Measurements from ENCODE around the gene LGR4.

The LGR4 gene

DNA sequence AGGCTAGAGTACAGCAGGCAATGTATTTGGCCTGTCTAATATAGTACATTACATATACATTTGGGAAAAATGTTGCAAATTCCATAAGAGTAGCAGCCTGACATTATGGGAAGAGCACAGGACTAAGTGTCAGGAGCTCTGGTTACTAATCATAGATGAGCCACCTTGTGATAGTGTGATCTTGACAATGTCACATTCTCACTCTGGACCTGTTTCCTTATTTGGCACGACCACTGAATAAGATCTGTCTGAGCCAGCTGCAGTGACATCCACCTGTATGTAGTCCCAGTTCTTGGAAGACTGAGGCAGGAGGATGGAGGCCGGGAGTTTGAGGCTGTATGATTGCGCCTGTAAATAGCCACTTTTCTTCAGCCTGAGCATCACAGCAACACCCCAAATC lies 39.6 kb upstream of the LGR4 start:
- Histone ChIP-seq H3K27me3 (ENCODE audit: insufficient read depth, insufficient read length) (no peaks in the 10 kb centered on the region), H3K36me3 (ENCODE audit: insufficient read depth, insufficient read length, low read length) (no peaks in the 10 kb centered on the region), H3K9ac (ENCODE audit: insufficient read length, low read depth) (no peak overlapping the region), H3K4me3 (ENCODE audit: insufficient read length, low read depth) (no peak overlapping the region), H3K4me1 (ENCODE audit: insufficient read depth, insufficient read length) (no peaks in the 10 kb centered on the region), H3K9me3 (ENCODE audit: insufficient read depth, low read length) (no peaks in the 10 kb centered on the region)
- DNase-seq (ENCODE audit: low read depth, low spot score), result no peak
- TF ChIP-seq SUZ12 (IDR thresholded peaks at IDR 0.05; ENCODE audit: extremely low read depth, insufficient read depth, insufficient read length) (no peak), YY1 (IDR thresholded peaks at IDR 0.05; ENCODE audit: insufficient read depth, insufficient read length) (no peak), ZNF274 (IDR thresholded peaks at IDR 0.05; ENCODE audit: low read depth, low read length) (no peak)

DNA sequence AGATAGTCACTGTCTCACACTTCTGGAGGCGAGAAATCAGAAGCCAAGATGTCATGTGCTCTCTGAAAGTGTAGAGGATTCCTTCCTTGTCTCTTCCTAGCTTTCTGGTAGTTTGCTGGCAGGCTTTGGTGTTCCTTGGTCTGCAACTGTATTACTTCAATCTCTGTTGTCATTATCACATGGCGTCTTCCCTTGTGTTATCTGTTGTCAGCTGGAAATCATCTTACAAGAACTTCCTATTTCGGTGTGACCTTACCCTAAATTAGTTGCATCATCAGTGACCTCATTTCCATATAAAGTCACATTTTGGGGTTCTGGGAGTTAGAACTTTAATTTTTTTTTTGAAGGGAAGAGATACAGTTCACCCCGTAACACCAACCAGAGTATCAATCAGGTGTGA lies 37.3 kb upstream of the LGR4 start:
- Histone ChIP-seq H3K27me3 (ENCODE audit: insufficient read depth, insufficient read length) (no peaks in the 10 kb centered on the region), H3K36me3 (ENCODE audit: insufficient read depth, insufficient read length, low read length) (no peaks in the 10 kb centered on the region), H3K9me3 (ENCODE audit: insufficient read depth, low read length) (no peaks in the 10 kb centered on the region), H3K4me1 (ENCODE audit: insufficient read depth, insufficient read length) (no peaks in the 10 kb centered on the region), H3K4me3 (ENCODE audit: insufficient read length, low read depth) (no peak overlapping the region), H3K9ac (ENCODE audit: insufficient read length, low read depth) (no peak overlapping the region)
- no peak for TF ChIP-seq YY1 (IDR thresholded peaks at IDR 0.05; ENCODE audit: insufficient read depth, insufficient read length)
- no peak for TF ChIP-seq ZNF274 (IDR thresholded peaks at IDR 0.05; ENCODE audit: low read depth, low read length)
- no peak for TF ChIP-seq SUZ12 (IDR thresholded peaks at IDR 0.05; ENCODE audit: extremely low read depth, insufficient read depth, insufficient read length)
- DNase-seq (ENCODE audit: low read depth, low spot score), result no peak

DNA sequence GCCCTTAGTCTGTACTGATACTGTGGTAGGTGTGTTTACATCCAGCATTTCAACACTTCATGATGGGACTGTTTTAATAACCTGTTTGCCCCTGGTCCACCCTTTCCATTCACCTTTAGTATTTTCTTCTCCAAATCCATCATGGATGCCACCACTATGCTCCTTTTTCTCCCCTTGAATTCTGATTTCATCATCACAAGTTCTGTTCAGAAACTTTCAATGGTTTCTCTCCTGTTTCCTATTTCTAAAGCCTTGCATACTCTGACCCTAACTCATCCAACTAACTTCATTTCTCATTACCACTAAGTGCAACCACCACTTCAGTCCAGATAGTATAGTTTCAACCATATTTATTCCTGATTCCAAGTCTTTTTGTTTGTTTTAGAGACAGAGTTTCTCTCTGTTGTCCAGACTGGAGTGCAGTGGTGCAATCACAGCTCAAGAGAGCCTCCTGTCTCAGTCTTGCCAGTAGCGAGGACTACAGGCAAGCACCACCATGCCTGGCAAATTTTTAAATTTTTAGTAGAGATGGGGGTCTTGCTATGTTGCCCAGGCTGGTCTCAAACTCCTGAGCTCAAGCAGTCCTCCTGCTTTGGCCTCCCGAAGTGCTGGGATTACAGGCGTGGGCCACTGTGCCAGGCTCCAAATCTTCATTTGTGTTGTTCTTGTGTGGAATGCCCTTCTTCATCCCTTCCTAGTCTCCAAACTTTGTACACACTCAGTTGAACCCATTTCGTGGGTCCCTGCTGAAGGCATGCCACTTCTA lies 35.1 kb upstream of the LGR4 start:
- no peak for TF ChIP-seq YY1 (IDR thresholded peaks at IDR 0.05; ENCODE audit: insufficient read depth, insufficient read length)
- TF ChIP-seq SUZ12 (IDR thresholded peaks at IDR 0.05; ENCODE audit: extremely low read depth, insufficient read depth, insufficient read length), result no peak
- TF ChIP-seq ZNF274 (IDR thresholded peaks at IDR 0.05; ENCODE audit: low read depth, low read length), result no peak
- no peak for DNase-seq (ENCODE audit: low read depth, low spot score)
- Histone ChIP-seq H3K4me3 (ENCODE audit: insufficient read length, low read depth) (peak overlapping the region; percentile 95), H3K9ac (ENCODE audit: insufficient read length, low read depth) (peak overlapping the region; percentile 92), H3K4me1 (ENCODE audit: insufficient read depth, insufficient read length) (no peaks in the 10 kb centered on the region), H3K9me3 (ENCODE audit: insufficient read depth, low read length) (no peaks in the 10 kb centered on the region), H3K27me3 (ENCODE audit: insufficient read depth, insufficient read length) (no peaks in the 10 kb centered on the region), H3K36me3 (ENCODE audit: insufficient read depth, insufficient read length, low read length) (peaks cover 6% of the 10 kb centered on the region)

DNA sequence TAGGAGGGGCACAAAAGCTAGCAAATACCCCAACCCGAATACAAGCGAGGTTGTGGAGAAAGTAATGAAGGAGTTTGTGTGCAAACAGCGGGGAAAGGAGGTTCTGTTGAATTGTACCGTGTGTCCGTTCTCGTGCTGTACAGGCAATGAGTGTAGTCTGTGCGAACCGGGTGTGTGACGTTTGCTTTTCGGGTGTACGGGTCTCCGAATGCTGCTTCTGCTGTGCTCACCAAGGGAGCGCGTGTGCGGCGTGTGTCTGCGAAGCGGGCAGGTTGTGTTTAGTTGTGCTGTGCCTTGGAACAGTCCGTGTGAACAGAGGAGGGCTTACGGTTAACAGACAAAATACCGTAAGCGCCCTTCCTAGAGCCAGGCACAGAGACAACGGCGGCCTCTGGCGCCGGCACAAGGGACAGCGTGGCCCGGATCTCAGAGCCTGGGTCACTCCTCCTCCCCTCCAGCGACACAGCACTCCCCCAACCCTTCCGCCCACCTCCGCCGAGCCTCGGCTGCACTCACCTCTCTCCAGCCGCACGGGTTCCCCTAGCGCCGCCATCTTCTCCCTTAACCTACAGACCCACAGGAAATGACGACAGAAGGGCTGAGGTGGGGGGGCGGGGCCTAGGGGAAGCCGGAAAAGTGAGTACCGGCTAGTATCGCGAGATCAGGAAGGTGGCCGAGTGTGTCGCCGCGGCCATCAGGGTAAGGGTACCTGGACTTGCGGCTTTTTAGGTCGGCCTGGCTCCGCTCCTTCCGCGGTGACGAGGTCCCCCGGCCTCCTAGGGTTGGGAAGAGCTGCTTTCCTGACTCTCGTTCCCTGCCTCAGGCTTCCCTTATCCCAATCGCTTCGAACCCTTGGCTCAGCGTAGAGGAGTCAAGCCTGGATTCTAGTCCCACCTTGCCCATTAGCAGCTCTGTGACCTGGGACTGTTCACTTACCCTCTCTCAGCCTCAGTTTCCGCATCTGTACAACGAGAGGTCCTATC lies 33.9 kb upstream of the LGR4 start, which contains the start of gene LIN7C:
Gene LIN7C (minus strand): TSS at position 570 of the 983 bp plus-strand sequence. CDS start 17 bp downstream, at position 553.
- peak; percentile 89 for DNase-seq (ENCODE audit: low read depth, low spot score)
- peaks cover 15% of the 10 kb centered on the region for H3K36me3 ChIP-seq (ENCODE audit: insufficient read depth, insufficient read length, low read length)
- no peaks in the 10 kb centered on the region for H3K9me3 ChIP-seq (ENCODE audit: insufficient read depth, low read length)
- H3K9ac ChIP-seq (ENCODE audit: insufficient read length, low read depth), result peak within 1 kb of the TSS; percentile 92
- no peaks in the 10 kb centered on the region for H3K4me1 ChIP-seq (ENCODE audit: insufficient read depth, insufficient read length)
- peak within 1 kb of the TSS; percentile 95 for H3K4me3 ChIP-seq (ENCODE audit: insufficient read length, low read depth)
- TF ChIP-seq SUZ12 (IDR thresholded peaks at IDR 0.05; ENCODE audit: extremely low read depth, insufficient read depth, insufficient read length), result no peak
- TF ChIP-seq YY1 (IDR thresholded peaks at IDR 0.05; ENCODE audit: insufficient read depth, insufficient read length), result peak; percentile 71
- no peaks in the 10 kb centered on the region for H3K27me3 ChIP-seq (ENCODE audit: insufficient read depth, insufficient read length)

DNA sequence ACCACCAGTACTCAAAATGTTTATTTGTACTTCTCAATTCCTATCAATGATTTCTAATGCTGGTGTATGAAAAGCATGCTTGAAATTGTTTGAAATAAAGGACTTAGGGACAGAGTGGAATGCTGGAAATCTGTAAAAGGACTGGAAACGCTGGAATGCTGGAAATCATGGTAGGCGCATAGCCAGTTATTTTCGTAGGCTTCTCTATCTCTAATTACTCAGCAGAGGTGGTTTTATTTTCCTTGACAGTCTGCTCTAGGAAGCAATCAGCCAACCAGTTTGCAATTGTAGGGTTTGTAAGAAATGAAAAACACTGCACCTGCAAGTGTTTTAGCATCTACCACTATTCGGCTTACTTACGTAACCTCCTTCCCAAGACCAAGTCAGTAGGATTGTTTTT lies 33.2 kb upstream of the LGR4 start:
- H3K9ac ChIP-seq (ENCODE audit: insufficient read length, low read depth), result peak overlapping the region; percentile 92
- H3K27me3 ChIP-seq (ENCODE audit: insufficient read depth, insufficient read length), result no peaks in the 10 kb centered on the region
- DNase-seq (ENCODE audit: low read depth, low spot score), result no peak
- peak overlapping the region; percentile 95 for H3K4me3 ChIP-seq (ENCODE audit: insufficient read length, low read depth)
- no peaks in the 10 kb centered on the region for H3K4me1 ChIP-seq (ENCODE audit: insufficient read depth, insufficient read length)
- H3K36me3 ChIP-seq (ENCODE audit: insufficient read depth, insufficient read length, low read length), result peaks cover 22% of the 10 kb centered on the region
- no peak for TF ChIP-seq SUZ12 (IDR thresholded peaks at IDR 0.05; ENCODE audit: extremely low read depth, insufficient read depth, insufficient read length)
- TF ChIP-seq YY1 (IDR thresholded peaks at IDR 0.05; ENCODE audit: insufficient read depth, insufficient read length), result no peak
- no peak for TF ChIP-seq ZNF274 (IDR thresholded peaks at IDR 0.05; ENCODE audit: low read depth, low read length)
- no peaks in the 10 kb centered on the region for H3K9me3 ChIP-seq (ENCODE audit: insufficient read depth, low read length)

DNA sequence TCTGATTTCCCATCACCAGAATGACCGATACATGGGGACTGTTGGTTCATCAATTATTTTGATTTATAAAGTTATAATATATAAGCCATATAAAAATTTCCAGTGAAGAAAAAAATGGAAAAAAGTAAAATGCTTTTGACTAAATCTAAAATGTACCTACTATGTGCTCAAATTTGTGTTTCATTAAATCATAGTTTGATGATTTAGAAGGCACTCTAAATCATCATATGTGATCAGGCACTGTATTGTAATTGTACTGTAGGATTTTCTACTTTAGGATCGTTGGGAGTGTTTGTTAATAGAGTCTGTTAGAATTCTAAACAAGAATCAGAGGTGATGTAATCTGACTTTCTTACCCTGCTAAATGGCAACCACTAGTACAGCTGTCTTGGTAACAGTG lies 31.6 kb upstream of the LGR4 start:
- H3K4me3 ChIP-seq (ENCODE audit: insufficient read length, low read depth), result no peak overlapping the region
- H3K4me1 ChIP-seq (ENCODE audit: insufficient read depth, insufficient read length), result no peaks in the 10 kb centered on the region
- H3K27me3 ChIP-seq (ENCODE audit: insufficient read depth, insufficient read length), result no peaks in the 10 kb centered on the region
- H3K9ac ChIP-seq (ENCODE audit: insufficient read length, low read depth), result no peak overlapping the region
- H3K36me3 ChIP-seq (ENCODE audit: insufficient read depth, insufficient read length, low read length), result peaks cover 34% of the 10 kb centered on the region
- no peak for DNase-seq (ENCODE audit: low read depth, low spot score)
- no peaks in the 10 kb centered on the region for H3K9me3 ChIP-seq (ENCODE audit: insufficient read depth, low read length)
- TF ChIP-seq YY1 (IDR thresholded peaks at IDR 0.05; ENCODE audit: insufficient read depth, insufficient read length), result no peak
- no peak for TF ChIP-seq SUZ12 (IDR thresholded peaks at IDR 0.05; ENCODE audit: extremely low read depth, insufficient read depth, insufficient read length)
- no peak for TF ChIP-seq ZNF274 (IDR thresholded peaks at IDR 0.05; ENCODE audit: low read depth, low read length)

DNA sequence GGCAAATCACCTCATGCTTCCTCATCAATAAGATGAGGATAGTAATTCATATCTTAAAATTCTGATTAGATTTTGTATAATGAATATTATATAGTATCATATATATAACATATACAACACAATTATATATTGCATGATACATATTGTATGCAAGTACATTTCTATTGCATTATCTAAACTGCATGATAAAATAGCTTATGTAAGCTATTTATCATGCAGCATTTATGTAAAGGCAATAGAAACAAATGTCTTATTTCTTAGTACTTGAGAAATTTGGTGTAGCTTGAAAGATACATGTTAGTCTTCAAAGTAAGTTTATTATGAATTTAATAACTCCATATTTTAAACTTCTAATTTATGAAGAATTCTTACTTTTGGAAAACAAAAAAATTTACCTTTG lies 28.5 kb upstream of the LGR4 start:
- no peaks in the 10 kb centered on the region for H3K9me3 ChIP-seq (ENCODE audit: insufficient read depth, low read length)
- H3K4me1 ChIP-seq (ENCODE audit: insufficient read depth, insufficient read length), result no peaks in the 10 kb centered on the region
- no peak for TF ChIP-seq YY1 (IDR thresholded peaks at IDR 0.05; ENCODE audit: insufficient read depth, insufficient read length)
- no peak for TF ChIP-seq ZNF274 (IDR thresholded peaks at IDR 0.05; ENCODE audit: low read depth, low read length)
- TF ChIP-seq SUZ12 (IDR thresholded peaks at IDR 0.05; ENCODE audit: extremely low read depth, insufficient read depth, insufficient read length), result no peak
- H3K27me3 ChIP-seq (ENCODE audit: insufficient read depth, insufficient read length), result no peaks in the 10 kb centered on the region
- no peak overlapping the region for H3K4me3 ChIP-seq (ENCODE audit: insufficient read length, low read depth)
- H3K36me3 ChIP-seq (ENCODE audit: insufficient read depth, insufficient read length, low read length), result peaks cover 63% of the 10 kb centered on the region
- no peak overlapping the region for H3K9ac ChIP-seq (ENCODE audit: insufficient read length, low read depth)
- DNase-seq (ENCODE audit: low read depth, low spot score), result no peak
